NOMO-1 (cell line): Measurements from ENCODE around the gene DYNLL2.
"Not testable (repeated sequence)": the region's sequence is repeated elsewhere in the genome, so short reads cannot be mapped to it uniquely, and the experiment has no call there.

ENCODE experiments used
- DNase-seq, 2 experiments: peaks; one replicate each; lab custom pipeline; 2025; ENCODE audit not compliant: unreplicated experiment in 2 of 2; lab: John Stamatoyannopoulos, UW

Gene DYNLL2

DNA sequence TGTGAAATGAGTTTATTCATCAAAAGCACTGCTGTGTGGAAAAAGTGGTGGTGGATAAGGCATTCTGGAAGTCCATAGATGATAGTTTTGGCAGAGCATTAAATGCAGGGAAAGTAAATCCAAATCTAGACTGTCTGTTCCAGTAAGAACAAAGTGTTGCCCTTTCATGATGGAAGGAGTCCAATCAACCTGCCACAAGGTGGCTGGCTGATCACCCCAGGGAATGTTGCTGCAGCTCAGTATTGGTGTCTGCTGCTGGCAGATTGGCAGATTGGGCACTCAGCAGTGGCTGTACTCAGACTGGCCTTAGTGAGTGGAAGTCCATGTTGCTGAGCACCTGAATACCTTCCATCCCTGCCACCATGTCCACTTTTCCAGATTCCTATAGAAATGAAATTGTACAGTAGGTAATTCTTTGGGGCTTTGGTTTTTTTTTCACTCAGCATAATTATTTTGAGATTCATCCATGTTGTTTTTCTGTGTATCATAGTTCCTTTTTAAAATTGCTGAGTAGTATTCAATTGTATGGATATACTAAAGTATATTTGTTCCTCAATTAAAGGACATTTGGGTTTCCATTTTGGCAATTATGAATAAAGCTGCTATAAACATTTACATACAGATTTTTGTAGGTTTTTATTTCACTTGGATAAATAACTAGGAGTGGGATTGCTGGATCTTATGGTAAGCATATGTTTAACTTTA, 14.3 kb downstream of the DYNLL2 start:
- no peak for DNase-seq

DNA sequence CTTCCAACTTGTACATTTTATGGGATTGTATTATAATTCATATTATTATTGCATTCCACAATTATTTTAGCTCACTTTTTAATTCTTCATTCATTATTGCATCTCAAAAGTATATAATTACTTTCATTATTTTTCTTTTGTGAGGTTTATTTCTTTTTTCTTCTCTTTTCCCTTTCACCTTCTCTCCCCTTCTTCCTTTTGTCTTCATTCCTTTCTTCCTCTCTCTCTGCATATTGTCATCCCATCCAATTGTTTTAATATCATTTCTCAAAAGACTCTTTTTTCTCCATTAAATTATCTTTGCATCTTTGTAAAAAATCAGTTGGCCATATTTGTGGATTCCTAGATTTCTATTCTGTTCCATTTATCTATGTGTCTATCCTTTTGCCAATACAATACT, 17.3 kb downstream of the DYNLL2 start:
- DNase-seq, result no peak

- DNase-seq, result not testable (repeated sequence)
Observed at GRCh38 chr17:58101898-58102297, 18.7 kb downstream of the DYNLL2 start.

- no peak for DNase-seq
Observed at GRCh38 chr17:58105093-58105492, 21.9 kb downstream of the DYNLL2 start.

- no peak for DNase-seq
Observed at GRCh38 chr17:58107306-58107705, 24.1 kb downstream of the DYNLL2 start.

DNA sequence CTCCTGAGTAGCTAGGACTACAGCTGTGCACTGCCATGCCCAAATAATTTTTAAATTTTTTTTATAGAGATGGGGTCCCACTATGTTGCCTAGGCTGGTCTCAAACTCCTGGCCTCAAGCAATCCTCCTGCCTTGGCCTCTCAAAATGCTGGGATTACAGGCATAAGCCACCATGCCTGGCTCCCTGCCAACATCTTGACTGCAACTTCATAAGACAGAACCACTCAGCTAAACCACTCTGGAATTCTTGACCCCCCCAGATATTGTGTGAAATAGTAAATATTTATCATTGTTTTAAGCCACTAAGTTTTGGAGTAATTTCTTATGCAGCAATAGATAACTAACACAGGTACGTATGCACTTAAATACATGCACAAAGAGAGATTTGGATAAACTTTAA, 26.0 kb downstream of the DYNLL2 start:
- DNase-seq, result no peak

GRCh38 chr17:58110012-58110411, 26.8 kb downstream of the DYNLL2 start:
- no peak for DNase-seq

GRCh38 chr17:58111676-58112075, 28.5 kb downstream of the DYNLL2 start:
- no peak for DNase-seq

DNA sequence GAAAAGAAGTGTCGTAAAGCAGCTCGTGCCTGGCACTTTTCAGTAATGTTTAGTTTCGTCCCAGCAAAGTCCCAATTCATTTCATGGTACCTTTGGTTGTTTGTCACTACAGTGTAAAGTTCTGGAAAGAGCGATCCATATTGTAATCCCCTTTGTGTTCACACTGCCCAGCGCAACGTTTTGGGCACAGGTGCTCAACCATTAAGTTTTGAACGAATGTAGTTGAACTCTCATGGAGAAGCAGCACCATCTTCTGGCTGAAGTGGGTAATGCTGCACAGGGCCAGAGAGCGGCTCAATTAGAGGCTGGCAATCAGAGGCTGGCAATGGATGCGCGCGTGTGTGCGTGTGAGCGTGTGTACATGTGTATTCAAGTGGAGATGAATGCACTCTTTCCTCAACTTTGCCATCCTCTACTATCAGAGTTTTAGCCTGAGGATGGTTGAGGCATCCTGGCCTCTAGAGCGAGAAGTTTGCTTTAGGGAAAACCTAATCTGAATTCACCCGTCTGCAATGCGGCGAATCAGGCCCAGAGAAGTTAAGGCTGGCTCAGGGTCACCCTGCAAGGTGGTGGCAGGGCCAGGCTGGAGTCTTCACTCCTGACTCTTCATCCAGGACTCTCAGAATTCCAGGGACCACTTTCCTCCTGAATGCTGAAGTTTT, 29.9 kb downstream of the DYNLL2 start:
- DNase-seq, result peak; percentile 36 to 54

- no peak for DNase-seq
Observed at GRCh38 chr17:58113947-58114346, 30.7 kb downstream of the DYNLL2 start.

- DNase-seq, result no peak
Observed at GRCh38 chr17:58117382-58117781, 34.2 kb downstream of the DYNLL2 start.

GRCh38 chr17:58119491-58119890, 36.3 kb downstream of the DYNLL2 start:
- DNase-seq, result no peak

GRCh38 chr17:58120195-58120822, 37.1 kb downstream of the DYNLL2 start:
- peak in 1 of 2 experiments; percentile 43 for DNase-seq

- peak in 1 of 2 experiments; percentile 29 for DNase-seq
Observed at GRCh38 chr17:58121925-58122324, 38.7 kb downstream of the DYNLL2 start.

GRCh38 chr17:58127846-58128245, 44.6 kb downstream of the DYNLL2 start:
- DNase-seq, result no peak

GRCh38 chr17:58132697-58133096, 49.5 kb downstream of the DYNLL2 start:
- DNase-seq, result not testable (repeated sequence)

DNA sequence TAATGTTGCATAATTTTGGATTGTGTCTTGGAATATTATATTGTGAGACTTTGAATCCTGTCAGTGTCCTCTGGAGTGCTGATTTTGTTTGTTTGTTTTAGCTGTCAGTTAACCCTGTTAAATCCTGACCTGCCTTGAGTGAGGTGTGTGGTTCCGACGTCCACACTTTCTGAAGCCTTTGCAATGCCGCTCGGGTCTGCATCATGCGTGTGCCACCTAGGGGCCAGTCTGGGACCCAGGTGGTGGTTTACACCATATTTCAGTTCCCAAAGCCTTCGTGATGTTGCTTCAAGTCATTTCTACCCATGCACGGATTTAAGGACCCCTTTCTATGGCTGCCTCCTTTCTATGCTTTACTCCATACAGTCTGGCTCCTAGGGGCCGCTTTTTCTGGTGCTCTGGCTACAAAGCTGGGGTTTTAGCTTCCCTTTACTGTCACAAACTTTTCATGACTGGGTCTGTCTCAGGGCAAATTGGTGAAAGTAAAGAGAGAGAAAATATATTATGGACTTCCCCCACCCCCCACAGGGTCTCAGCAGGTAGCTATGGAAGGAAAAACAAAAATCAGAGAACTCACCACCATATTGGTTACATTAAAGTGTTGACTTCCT, 53.6 kb downstream of the DYNLL2 start:
- peak in 1 of 2 experiments; percentile 14 for DNase-seq

DNA sequence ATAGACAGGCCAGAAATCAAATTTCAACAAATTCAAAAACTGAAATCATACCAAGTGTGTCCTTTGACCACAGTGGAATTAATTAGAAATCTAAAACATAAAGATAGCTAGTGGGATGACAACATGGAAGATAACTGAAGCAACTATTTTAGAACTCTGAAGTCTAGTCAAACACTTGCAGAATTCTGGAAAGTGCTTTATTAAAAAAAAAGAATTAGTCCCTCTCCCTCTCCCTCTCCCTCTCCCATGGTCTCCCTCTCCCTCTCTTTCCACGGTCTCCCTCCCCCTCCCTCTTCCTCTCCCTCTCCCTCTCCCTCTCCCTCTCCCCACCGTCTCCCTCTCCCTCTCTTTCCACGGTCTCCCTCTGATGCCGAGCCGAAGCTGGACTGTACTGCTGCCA, 58.3 kb downstream of the DYNLL2 start:
- no peak for DNase-seq

DNA sequence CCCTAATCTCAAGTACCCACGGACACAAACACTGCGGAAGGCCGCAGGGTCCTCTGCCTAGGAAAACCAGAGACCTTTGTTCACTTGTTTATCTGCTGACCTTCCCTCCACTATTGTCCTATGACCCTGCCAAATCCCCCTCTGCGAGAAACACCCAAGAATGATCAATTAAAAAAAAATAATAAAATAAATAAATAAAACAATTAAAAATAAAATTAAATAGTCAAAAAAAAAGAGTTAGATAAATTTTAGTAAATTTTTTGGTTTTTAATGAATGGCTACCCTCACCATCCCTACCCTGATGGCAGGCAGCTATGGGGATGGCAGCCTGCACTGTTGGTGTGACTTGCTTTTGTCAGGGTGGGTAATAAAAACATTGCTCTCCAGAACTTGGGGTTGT, 60.1 kb downstream of the DYNLL2 start:
- DNase-seq, result not testable (repeated sequence)

GRCh38 chr17:58144801-58145200, 61.6 kb downstream of the DYNLL2 start:
- no peak for DNase-seq
